Transverse colon (tissue), 4 donors: ENCODE measurements around the gene ZNF92.
"Not testable (repeated sequence)": the region's sequence is repeated elsewhere in the genome, so short reads cannot be mapped to it uniquely, and the experiment has no call there.

ENCODE experiments used
- CTCF ChIP-seq, 5 experiments: fragments of 200-600 bp in 3 of 5; fragments of 450-650 bp in 2 of 5; sonication (generic) in 3 of 5; IDR thresholded peaks; 1 replicate in 2 of 5; 2 replicates in 3 of 5; pipeline ENCODE4 v1.5.1; 2016 to 2017; ENCODE audit warnings: antibody characterized with exemption in 5 of 5, inconsistent platforms in 3 of 5, mild to moderate bottlenecking in 2 of 5, moderate library complexity in 1 of 5
- POLR2A ChIP-seq: fragments of 450-650 bp; IDR thresholded peaks from one replicate; pipeline ENCODE4 v1.6.1; 2016; ENCODE audit warnings: antibody characterized with exemption, mild to moderate bottlenecking, moderate library complexity
- POLR2AphosphoS5 ChIP-seq, 3 donors: sonication (generic); formaldehyde crosslinking; IDR thresholded peaks; one replicate each; pipeline ENCODE4 v1.6.1; 2016; ENCODE audit warnings: antibody characterized with exemption in 3 of 3

DNA sequence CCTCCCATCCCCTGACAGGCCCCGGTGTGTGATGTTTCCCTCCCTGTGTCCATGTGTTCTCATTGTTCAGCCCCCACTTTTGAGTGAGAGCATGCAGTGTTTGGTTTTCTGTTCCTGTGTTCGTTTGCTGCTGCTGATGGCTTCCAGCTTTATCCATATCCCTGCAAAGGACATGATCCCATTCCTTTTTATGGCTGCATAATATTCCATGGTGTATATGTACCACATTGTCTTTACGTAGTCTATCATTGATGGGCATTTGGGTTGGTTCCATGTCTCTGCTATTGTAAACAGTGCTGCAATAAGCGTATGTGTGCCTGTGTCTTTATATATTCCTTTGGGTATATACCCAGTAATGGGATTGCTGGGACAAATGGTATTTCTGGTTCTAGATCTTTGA, 29.1 kb upstream of the ZNF92 start:
- TF ChIP-seq CTCF (IDR thresholded peaks at IDR 0.05); POLR2AphosphoS5 (IDR thresholded peaks at IDR 0.05); POLR2A: not testable (repeated sequence)
